OCI-LY3 (cell line): ENCODE results near the gene CARD16.

ENCODE experiments used
- H2AFZ ChIP-seq: fragments of 200-600, 300-600 bp; shearing (Covaris generic); 2 replicates; pipeline ENCODE4 v1.6.0; 2014; ENCODE audit warnings: antibody characterized with exemption, low read depth, low read length
- H3K27ac ChIP-seq: fragments of 200-600, 300-600 bp; sonication (generic); 2 replicates; pipeline ENCODE4 v1.5.1; 2014; ENCODE audit warnings: mild to moderate bottlenecking, low read length, moderate library complexity, mixed read lengths
- H3K27me3 ChIP-seq: fragments of 200-600, 300-600 bp; sonication (generic); 2 replicates; pipeline ENCODE4 v1.6.1; 2014; ENCODE audit warnings: low read depth, low read length, mixed read lengths
- H3K36me3 ChIP-seq: fragments of 200-600, 300-600 bp; sonication (generic); replicated peaks from 2 replicates; pipeline ENCODE3; 2014; ENCODE audit warnings: low read depth, low read length, mixed read lengths
- H3K4me1 ChIP-seq: fragments of 300-600, 200-600 bp; sonication (generic); 2 replicates; pipeline ENCODE4 v1.6.1; 2014; ENCODE audit warnings: low read length, mixed read lengths
- H3K4me2 ChIP-seq: fragments of 200-600, 300-600 bp; sonication (generic); 2 replicates; pipeline ENCODE4 v1.6.1; 2014; ENCODE audit warnings: low read length, mixed read lengths
- H3K4me3 ChIP-seq: fragments of 300-600, 200-600 bp; sonication (generic); 2 replicates; pipeline ENCODE4 v1.5.1; 2014; ENCODE audit warnings: antibody characterized with exemption, mild to moderate bottlenecking, low read length, moderate library complexity
- H3K79me2 ChIP-seq: fragments of 300-600, 200-600 bp; shearing (Covaris generic); 2 replicates; pipeline ENCODE4 v1.6.1; 2014; ENCODE audit warnings: mild to moderate bottlenecking, low read length, mixed read lengths
- H3K9ac ChIP-seq: fragments of 300-600, 200-600 bp; shearing (Covaris generic); 2 replicates; pipeline ENCODE4 v1.6.0; 2014; ENCODE audit warnings: mild to moderate bottlenecking, low read length, moderate library complexity
- H3K9me3 ChIP-seq: fragments of 200-600, 300-600 bp; shearing (Covaris generic); 2 replicates; pipeline ENCODE4 v1.6.1; 2014; ENCODE audit warnings: low read length, mixed read lengths; ENCODE audit not compliant: insufficient read depth
- H4K20me1 ChIP-seq: fragments of 200-600, 300-600 bp; sonication (generic); 2 replicates; pipeline ENCODE4 v1.6.1; 2016; ENCODE audit warnings: low read length, mixed read lengths; ENCODE audit not compliant: insufficient read depth
- CTCF ChIP-seq: fragments of 200-600, 300-600 bp; sonication (generic); IDR thresholded peaks from 2 replicates; pipeline ENCODE4 v1.5.1; 2014; ENCODE audit warnings: antibody characterized with exemption, low read length, low read depth
- EZH2phosphoT487 ChIP-seq: fragments of 200-600 bp; shearing (Covaris generic); IDR thresholded peaks from 2 replicates; pipeline ENCODE4 v1.6.1; 2018; ENCODE audit warnings: antibody characterized with exemption, mixed run types, low read depth

CARD16 gene

GRCh38 chr11:105033343-105033742, 11.8 kb downstream of the CARD16 start:
- Histone ChIP-seq H3K79me2 (no peaks in the 10 kb centered on the region), H3K9ac (no peak overlapping the region), H3K4me3 (no peak overlapping the region), H3K4me1 (peaks cover 8% of the 10 kb centered on the region), H3K36me3 (no peaks in the 10 kb centered on the region), H3K27ac (no peak overlapping the region), H3K4me2 (no peak overlapping the region), H3K9me3 (no peaks in the 10 kb centered on the region), H3K27me3 (no peaks in the 10 kb centered on the region), H2AFZ (no peak overlapping the region), H4K20me1 (no peaks in the 10 kb centered on the region)
- no peak for TF ChIP-seq CTCF
- no peak for TF ChIP-seq EZH2phosphoT487

GRCh38 chr11:105032495-105032894, 12.6 kb downstream of the CARD16 start:
- H3K79me2 ChIP-seq = no peaks in the 10 kb centered on the region
- no peaks in the 10 kb centered on the region for H3K27me3 ChIP-seq
- H2AFZ ChIP-seq = no peak overlapping the region
- H4K20me1 ChIP-seq = no peaks in the 10 kb centered on the region
- peaks cover 8% of the 10 kb centered on the region for H3K4me1 ChIP-seq
- TF ChIP-seq EZH2phosphoT487 (no peak), CTCF (no peak)
- H3K4me2 ChIP-seq = no peak overlapping the region
- no peak overlapping the region for H3K4me3 ChIP-seq
- no peak overlapping the region for H3K9ac ChIP-seq
- H3K27ac ChIP-seq = no peak overlapping the region
- no peaks in the 10 kb centered on the region for H3K36me3 ChIP-seq
- H3K9me3 ChIP-seq = no peaks in the 10 kb centered on the region

GRCh38 chr11:105027678-105028077, 17.5 kb downstream of the CARD16 start:
- no peaks in the 10 kb centered on the region for H3K79me2 ChIP-seq
- H3K9ac ChIP-seq = no peak overlapping the region
- H3K27ac ChIP-seq = no peak overlapping the region
- H3K27me3 ChIP-seq = no peaks in the 10 kb centered on the region
- H4K20me1 ChIP-seq = no peaks in the 10 kb centered on the region
- H2AFZ ChIP-seq = no peak overlapping the region
- H3K4me2 ChIP-seq = no peak overlapping the region
- H3K4me1 ChIP-seq = no peaks in the 10 kb centered on the region
- no peaks in the 10 kb centered on the region for H3K36me3 ChIP-seq
- TF ChIP-seq CTCF = no peak
- TF ChIP-seq EZH2phosphoT487 = no peak
- no peaks in the 10 kb centered on the region for H3K9me3 ChIP-seq
- no peak overlapping the region for H3K4me3 ChIP-seq

GRCh38 chr11:105024394-105024793, 20.7 kb downstream of the CARD16 start:
- no peaks in the 10 kb centered on the region for H3K4me1 ChIP-seq
- no peaks in the 10 kb centered on the region for H3K79me2 ChIP-seq
- TF ChIP-seq CTCF (no peak), EZH2phosphoT487 (no peak)
- no peak overlapping the region for H2AFZ ChIP-seq
- no peak overlapping the region for H3K4me2 ChIP-seq
- H3K27me3 ChIP-seq = no peaks in the 10 kb centered on the region
- H3K4me3 ChIP-seq = no peak overlapping the region
- H3K9ac ChIP-seq = no peak overlapping the region
- no peak overlapping the region for H3K27ac ChIP-seq
- H3K9me3 ChIP-seq = no peaks in the 10 kb centered on the region
- H3K36me3 ChIP-seq = no peaks in the 10 kb centered on the region
- no peaks in the 10 kb centered on the region for H4K20me1 ChIP-seq
